Stimulated activated CD4-positive, alpha-beta T cell treated with anti-CD3 and anti-CD28 coated beads, Interleukin-2, amount 100 ng/mL, for 4 hours (primary cell): ENCODE results near the gene PRR20E.
"Not testable (repeated sequence)": the region's sequence is repeated elsewhere in the genome, so short reads cannot be mapped to it uniquely, and the experiment has no call there.

Experiments used
- DNase-seq: peaks from one replicate; pipeline ENCODE4 v3.0.0-alpha.2; 2020; ENCODE audit warnings: low read depth

PRR20E gene

GRCh38 chr13:57166897-57167296 is at the start of gene PRR20E:
Gene PRR20E, plus strand, starts transcription at chr13:57167197. Its CDS starts 387 bp downstream, at chr13:57167584.
- not testable (repeated sequence) for DNase-seq

DNA sequence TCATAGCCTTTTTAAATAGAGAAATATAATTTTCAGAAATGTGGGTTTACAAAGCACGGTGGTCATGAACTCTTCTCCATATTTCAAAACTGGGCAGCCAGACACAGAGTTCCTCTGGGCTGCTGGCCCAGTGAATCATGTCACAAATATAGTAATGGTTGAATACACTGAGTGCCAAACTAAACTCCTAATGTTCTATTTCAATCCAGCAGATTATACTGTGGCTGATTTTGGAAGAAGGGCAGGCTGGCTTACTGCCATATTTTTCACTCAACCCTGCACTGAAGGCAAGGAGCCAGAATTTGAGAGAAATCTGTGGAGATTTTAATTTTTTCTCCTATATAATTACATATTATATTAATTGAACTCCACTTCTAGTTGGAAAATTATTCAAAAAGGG is 43.3 kb upstream of the PRR20E start:
- no peak for DNase-seq

DNA sequence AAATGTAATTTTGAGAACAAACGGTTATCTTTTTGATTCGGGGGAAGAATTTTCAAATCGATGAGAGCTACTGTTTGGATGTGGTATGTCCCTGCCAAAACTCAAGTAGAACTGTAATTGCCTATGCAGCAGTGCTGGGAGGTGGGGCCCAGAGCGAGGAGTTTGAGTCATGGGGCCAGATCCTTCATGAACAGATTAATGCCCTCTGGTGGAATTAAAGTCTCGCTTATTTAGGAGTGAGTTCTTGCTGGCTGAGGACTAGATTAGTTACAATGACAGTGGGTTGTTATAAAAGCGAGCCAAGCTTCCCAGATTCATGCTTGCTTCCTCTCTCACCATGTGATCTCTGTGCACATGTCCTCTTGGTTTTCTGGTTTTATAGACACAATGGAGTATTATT is 38.1 kb upstream of the PRR20E start:
- no peak for DNase-seq

- no peak for DNase-seq
These were observed 30.9 kb upstream of the PRR20E start for GRCh38 chr13:57136093-57136492.

DNA sequence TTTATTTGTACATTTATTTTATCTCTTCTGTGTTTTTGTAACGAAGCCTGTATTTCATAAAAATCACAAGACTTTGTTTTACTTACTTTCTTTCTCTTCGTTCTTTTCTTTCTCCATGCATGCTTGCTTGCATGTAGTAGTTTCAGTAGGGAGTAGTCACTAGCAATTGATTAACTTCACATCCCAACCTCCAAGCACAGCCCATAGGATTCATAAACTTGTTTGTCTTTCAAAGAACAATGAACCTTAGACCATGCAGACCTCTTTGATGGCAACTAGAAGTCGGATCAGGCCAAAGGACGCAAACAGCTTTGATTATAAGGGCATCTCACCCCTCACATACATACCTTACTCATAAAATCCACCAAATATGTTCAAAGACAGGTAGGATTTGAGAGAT is 29.4 kb upstream of the PRR20E start:
- DNase-seq, result no peak

GRCh38 chr13:57138988-57139387 is 28.0 kb upstream of the PRR20E start:
- no peak for DNase-seq

- DNase-seq, result not testable (repeated sequence)
These were observed 27.2 kb upstream of the PRR20E start for GRCh38 chr13:57139781-57140180.

DNA sequence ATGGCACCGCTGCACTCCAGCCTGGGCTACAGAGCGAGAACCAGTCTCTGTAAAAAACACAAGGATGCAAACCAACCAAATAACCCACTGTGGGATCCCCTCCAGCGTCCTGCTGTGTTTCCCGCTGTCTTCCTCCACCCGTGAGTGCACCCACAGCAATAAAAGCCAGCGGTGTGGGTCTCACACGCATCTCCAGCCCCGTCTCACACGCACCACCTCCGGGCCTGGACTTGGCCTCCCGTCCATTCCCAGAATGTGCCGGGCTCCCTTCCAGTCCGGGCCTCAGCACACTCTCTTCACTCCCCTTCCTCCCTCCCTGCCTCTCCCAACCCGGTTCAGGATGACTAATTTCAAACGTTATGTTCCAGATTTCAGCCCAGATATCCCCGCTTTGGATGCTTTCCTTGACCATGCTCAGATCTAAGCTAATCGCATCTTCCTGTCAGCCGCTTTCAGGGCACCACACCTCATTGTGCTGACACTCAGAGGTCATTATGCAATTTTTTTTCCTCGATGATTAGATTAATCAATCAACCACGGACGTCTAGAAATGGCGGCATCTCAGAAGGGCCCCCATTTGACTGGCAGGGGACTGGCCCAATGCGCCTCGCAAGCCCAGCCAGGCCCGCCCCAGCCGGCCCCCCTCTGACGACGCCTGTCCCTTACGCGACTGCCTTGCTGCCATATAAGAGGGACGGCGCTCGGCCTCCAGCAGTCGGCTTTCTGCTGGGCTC is 26.6 kb upstream of the PRR20E start, which contains the start of gene PRR20A:
PRR20A (plus strand) TSS at position 684 of the 734 bp plus-strand sequence. CDS start 387 bp downstream, outside the sequence.
- not testable (repeated sequence) for DNase-seq

- DNase-seq, result not testable (repeated sequence)
These were observed 19.8 kb upstream of the PRR20E start, which contains the start of gene PRR20B for GRCh38 chr13:57147188-57147587. Gene PRR20B, plus strand, starts transcription at chr13:57147488. Its CDS starts 387 bp downstream, at chr13:57147875.

- DNase-seq, result not testable (repeated sequence)
These were observed 18.9 kb upstream of the PRR20E start for GRCh38 chr13:57148106-57148505.

GRCh38 chr13:57153761-57154160 is 13.2 kb upstream of the PRR20E start, which contains the start of gene PRR20C:
Gene PRR20C, plus strand, starts transcription at chr13:57154061. Its CDS starts 387 bp downstream, at chr13:57154448.
- DNase-seq, result not testable (repeated sequence)

DNA sequence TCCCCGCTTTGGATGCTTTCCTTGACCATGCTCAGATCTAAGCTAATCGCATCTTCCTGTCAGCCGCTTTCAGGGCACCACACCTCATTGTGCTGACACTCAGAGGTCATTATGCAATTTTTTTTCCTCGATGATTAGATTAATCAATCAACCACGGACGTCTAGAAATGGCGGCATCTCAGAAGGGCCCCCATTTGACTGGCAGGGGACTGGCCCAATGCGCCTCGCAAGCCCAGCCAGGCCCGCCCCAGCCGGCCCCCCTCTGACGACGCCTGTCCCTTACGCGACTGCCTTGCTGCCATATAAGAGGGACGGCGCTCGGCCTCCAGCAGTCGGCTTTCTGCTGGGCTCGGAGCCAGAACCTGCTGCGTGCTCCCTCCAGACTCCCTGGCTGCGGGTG is 6.7 kb upstream of the PRR20E start, which contains the start of gene PRR20D:
PRR20D (plus strand) TSS at position 301 of the 400 bp plus-strand sequence. CDS start 387 bp downstream, outside the sequence.
- not testable (repeated sequence) for DNase-seq

GRCh38 chr13:57191667-57192066 is 24.7 kb downstream of the PRR20E start:
- DNase-seq, result no peak

DNA sequence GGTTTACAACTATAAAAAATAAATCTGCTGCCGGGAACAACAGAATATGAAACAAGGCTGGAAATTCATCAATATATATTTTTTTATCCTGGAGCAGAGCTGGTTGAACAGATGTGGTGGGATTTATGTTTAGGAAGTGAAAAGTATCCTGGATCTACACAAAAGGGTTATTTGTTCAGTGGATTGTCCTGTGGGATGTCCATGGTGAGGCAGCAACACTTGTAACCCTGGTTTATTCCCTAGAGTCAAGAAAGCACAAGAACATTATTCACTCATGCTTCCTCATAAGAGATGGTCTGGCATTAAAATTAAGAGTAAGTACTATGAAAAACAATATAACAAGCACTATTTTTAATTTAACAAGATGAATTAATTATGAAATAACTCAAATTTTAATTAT is 46.0 kb downstream of the PRR20E start:
- no peak for DNase-seq
